Uterus (tissue), 2 donors: ENCODE data around the gene YPEL2.
"Not testable (repeated sequence)": the region's sequence is repeated elsewhere in the genome, so short reads cannot be mapped to it uniquely, and the experiment has no call there.

Experiments
- POLR2A ChIP-seq, 2 donors: fragments of 450-650 bp; IDR thresholded peaks; one replicate each; pipeline ENCODE4 v1.6.1; 2016; ENCODE audit warnings: antibody characterized with exemption in 2 of 2, mild to moderate bottlenecking in 1 of 2, moderate library complexity in 1 of 2
- TF ChIP-seq, protein P1 (sequence below), 4 experiments: fragments of 200-600 bp in 2 of 4; fragments of 450-650 bp in 2 of 4; sonication (generic) in 2 of 4; IDR thresholded peaks; one replicate each; pipeline ENCODE4 v1.5.1; 2016 to 2019; ENCODE audit warnings: antibody characterized with exemption in 4 of 4, mild to moderate bottlenecking in 2 of 4, moderate library complexity in 1 of 4

DNA sequence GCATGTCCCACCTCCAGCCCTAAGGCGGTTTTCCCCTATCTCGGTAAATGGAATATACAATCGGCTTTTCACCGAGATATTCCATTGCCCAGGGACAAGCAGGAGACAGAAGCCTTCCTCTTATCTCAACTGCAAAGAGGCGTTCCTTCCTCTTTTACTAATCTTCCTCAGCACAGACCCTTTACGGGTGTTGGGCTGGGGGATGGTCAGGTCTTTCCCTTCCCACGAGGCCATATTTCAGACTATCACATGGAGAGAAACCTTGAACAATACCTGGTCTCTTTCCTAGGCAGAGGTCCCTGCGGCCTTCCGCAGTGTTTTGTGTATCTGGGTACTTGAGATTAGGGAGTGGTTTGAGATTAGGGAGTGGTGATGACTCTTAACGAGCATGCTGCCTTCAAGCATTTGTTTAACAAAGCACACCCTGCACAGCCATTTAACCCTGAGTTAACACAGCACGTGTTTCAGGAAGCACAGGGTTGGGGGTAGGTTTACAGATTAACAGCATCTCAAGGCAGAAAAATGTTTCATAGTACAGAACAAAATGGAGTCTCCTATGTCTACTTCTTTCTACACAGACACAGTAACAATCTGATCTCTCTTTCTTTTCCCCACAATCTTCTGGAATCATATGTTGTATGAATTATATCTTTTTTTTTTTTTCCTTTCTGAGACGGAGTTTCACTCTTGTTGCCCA is 41.0 kb upstream of the YPEL2 start:
- TF ChIP-seq POLR2A (IDR thresholded peaks at IDR 0.05): not testable (repeated sequence)
- TF ChIP-seq, protein P1, sequence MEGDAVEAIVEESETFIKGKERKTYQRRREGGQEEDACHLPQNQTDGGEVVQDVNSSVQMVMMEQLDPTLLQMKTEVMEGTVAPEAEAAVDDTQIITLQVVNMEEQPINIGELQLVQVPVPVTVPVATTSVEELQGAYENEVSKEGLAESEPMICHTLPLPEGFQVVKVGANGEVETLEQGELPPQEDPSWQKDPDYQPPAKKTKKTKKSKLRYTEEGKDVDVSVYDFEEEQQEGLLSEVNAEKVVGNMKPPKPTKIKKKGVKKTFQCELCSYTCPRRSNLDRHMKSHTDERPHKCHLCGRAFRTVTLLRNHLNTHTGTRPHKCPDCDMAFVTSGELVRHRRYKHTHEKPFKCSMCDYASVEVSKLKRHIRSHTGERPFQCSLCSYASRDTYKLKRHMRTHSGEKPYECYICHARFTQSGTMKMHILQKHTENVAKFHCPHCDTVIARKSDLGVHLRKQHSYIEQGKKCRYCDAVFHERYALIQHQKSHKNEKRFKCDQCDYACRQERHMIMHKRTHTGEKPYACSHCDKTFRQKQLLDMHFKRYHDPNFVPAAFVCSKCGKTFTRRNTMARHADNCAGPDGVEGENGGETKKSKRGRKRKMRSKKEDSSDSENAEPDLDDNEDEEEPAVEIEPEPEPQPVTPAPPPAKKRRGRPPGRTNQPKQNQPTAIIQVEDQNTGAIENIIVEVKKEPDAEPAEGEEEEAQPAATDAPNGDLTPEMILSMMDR (IDR thresholded peaks at IDR 0.05): not testable (repeated sequence)
